HG02938 (cell line): ENCODE data around the gene PLD4.

Experiments
- ATAC-seq: cut with Tn5 transposase; IDR thresholded peaks from one replicate; pipeline ENCODE4 v1.9.1; 2021; ENCODE audit warnings: mild to moderate bottlenecking, moderate library complexity; ENCODE audit not compliant: unreplicated experiment

Gene PLD4

GRCh38 chr14:104953896-104954656, 29.4 kb downstream of the PLD4 start:
- no peak for ATAC-seq

DNA sequence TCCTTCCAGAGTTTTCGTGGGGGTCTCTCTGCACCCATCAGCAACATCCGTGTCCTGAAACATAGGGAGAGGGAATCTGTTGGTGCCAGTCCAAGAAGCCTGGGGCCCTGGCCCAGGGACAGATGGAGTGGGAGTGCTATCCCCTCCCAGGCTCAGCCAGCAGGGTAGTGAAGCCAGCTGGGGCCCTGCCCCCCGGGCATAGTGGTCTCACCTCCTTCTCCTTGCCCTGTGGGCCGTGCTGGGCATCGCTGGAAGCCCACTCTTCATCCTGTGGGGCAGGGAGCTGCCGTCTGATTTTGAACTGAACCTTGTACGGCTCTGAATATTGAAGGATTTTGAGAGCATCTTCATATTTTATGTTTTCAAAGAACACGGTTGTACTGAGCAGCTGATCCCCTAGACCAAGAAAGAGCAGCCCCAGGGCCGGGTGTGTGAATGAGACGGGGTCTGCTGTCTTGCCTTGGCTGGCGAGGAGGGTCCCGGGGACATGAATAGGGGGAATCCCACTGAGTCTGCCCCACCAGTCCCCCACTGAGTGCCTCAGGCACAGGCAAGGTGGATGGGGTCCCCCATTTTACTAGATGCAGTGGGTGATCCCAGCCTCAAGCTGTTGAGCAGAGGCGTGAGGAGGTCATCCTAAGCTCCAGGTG, 30.2 kb downstream of the PLD4 start:
- ATAC-seq = no peak

GRCh38 chr14:104955396-104955770, 30.7 kb downstream of the PLD4 start:
- no peak for ATAC-seq

GRCh38 chr14:104956290-104956890, 31.7 kb downstream of the PLD4 start:
- no peak for ATAC-seq

- ATAC-seq = no peak
Measured at GRCh38 chr14:104957146-104958113, 32.8 kb downstream of the PLD4 start.

GRCh38 chr14:104964546-104964945, 39.9 kb downstream of the PLD4 start:
- no peak for ATAC-seq

GRCh38 chr14:104965561-104966231, 41.0 kb downstream of the PLD4 start:
- no peak for ATAC-seq

GRCh38 chr14:104966261-104966865, 41.7 kb downstream of the PLD4 start:
- ATAC-seq = no peak

- no peak for ATAC-seq
Measured at GRCh38 chr14:104966981-104967385, 42.3 kb downstream of the PLD4 start.

DNA sequence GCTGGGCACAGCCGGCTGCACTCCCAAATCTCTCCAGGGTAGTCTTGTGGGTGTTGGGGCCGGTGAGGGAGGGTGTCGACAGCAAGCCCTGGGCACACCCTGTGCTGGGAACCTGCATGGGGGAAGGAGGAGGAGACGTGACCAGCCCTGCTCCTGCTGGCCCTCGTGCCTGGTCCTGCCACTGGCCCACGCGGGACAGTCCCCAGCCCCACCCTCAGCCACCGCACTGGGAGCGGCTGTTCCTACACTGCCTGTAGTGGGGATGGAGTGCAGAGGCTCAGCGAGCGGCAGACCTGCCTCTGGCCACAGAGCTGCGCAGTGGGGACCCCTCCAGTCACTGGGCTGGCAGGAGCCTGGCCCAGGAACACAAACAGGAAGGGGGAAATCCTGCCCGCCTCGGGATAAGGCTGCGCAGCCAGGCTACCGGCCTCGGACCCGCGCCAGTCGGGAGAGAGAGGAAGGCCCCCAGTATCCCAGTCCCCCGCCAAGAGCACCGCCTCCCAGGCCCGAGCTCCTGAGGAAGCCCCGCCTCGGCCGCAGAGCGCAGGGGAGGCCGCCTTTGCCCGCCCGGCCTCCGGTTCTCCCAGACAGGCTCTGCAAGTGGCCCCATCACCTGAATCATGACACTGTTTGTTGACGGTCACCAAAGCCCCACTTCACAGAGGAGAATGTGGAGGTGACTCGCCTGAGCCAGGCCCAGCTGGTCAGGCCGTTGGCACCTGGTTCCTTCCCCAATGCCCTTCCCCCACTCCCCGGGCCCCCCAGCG, 42.9 kb downstream of the PLD4 start:
- no peak for ATAC-seq

- no peak for ATAC-seq
Measured at GRCh38 chr14:104968153-104968527, 43.5 kb downstream of the PLD4 start.

- no peak for ATAC-seq
Measured at GRCh38 chr14:104968541-104969401, 44.1 kb downstream of the PLD4 start.

DNA sequence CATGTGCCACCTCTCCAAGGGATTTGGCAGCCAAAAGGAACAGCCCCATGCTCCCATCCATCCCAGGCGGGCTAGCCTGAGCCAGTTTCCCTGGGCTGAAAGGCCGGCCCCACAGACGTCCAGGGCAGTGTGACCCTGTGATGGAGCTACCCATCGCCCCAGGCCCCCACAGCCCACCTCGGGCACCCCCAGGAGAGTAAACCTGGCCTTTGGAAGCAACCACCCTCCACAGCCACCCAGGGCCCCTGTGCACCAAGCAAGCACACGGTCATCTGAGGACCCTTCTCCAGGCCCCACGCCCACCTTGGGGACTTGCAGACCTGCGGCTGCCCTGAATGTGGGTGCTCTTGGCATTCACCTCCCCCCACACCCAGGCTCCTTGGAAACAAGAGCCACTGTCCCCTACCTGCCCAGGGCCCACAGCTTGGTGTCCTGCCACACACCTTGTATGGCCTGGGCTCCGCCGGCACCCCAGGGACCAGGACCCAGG, 45.1 kb downstream of the PLD4 start:
- no peak for ATAC-seq

GRCh38 chr14:104970231-104971068, 45.8 kb downstream of the PLD4 start:
- no peak for ATAC-seq

DNA sequence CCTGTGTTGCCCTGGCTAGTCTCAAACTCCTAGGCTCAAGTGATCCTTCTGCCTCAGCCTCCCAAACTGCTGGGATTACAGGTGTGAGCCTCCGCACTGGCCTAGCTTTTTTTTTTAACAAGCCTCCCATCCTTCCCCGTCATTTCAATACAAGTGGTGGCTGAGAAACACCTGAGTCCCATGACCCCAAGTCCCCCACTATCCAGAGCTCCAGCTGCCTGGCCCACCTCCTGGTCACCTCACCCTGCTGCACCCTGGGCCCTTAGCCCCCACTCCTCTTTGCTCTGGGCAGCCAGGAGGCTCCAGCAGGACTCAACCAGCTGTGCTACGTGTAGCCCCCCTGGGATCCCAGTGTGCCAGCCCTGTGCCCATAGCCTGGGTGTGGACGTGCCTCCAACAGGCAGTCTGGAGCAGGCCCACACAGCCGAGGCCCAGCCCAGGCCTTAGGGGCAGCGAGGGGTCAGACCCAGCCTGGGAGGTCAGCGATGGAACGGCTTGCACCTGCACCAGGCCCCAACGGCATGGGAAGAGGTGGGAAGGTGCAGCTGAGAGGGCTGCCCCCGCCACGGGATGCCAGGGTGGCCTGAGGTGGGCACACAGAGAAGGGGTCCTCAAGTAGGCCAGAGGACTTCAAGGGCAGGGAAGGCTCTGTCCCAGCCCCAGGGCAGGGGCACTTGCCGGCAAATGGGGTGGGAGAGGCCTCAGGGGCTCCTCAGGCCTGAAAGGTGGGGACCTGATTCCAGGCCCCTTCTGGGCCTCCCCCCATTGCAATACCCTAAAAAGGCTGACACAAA, 47.0 kb downstream of the PLD4 start:
- no peak for ATAC-seq

- ATAC-seq = no peak
Measured at GRCh38 chr14:104972301-104973134, 47.8 kb downstream of the PLD4 start.
